Upper lobe of right lung (tissue), 1 donor: ENCODE measurements around the gene SF3A2. TPM values are rescaled to one million over a fixed set of nuclear protein-coding genes. Genes with fewer than 3 reads are reported as not detected.

Experiments used
- ATAC-seq: fragments of 200-7000 bp; cut with Tn5 transposase; one replicate; pipeline ENCODE4 v1.9.1; 2020; ENCODE audit warnings: mild to moderate bottlenecking, moderate library complexity
- DNase-seq: peaks from one replicate; pipeline ENCODE4 v3.0.0-alpha.2; 2020
- H3K27ac ChIP-seq: fragments of 200-600 bp; one replicate; pipeline ENCODE4 v1.8.0; 2022
- H3K27me3 ChIP-seq: fragments of 200-600 bp; one replicate; pipeline ENCODE4 v1.8.0; 2022; ENCODE audit warnings: mild to moderate bottlenecking
- H3K36me3 ChIP-seq: fragments of 200-600 bp; one replicate; pipeline ENCODE4 v1.8.0; 2022
- H3K4me1 ChIP-seq: fragments of 200-600 bp; one replicate; pipeline ENCODE4 v1.8.0; 2022
- H3K4me3 ChIP-seq: fragments of 200-600 bp; one replicate; pipeline ENCODE4 v1.8.0; 2022; ENCODE audit warnings: mild to moderate bottlenecking
- H3K9me3 ChIP-seq: fragments of 200-600 bp; one replicate; pipeline ENCODE4 v1.8.0; 2022
- intact Hi-C: fragments of 100-400 bp; cut with DNase I; formaldehyde crosslinking; loops from one replicate; pipeline ENCODE4 v1.11.0; 2022
- total RNA-seq: library from RNA; stranded (reverse); fragmentation: NEBNext Ultra II Directional; extraction: Animal tissue kit (Norgen Biotek cat#: 25700); gene quantifications from one replicate; pipeline ENCODE4 v1.2.1, GENCODE V29; 2021
- TF ChIP-seq, protein P1 (sequence below): fragments of 200-600 bp; IDR thresholded peaks from one replicate; pipeline ENCODE4 v1.8.0; 2022; ENCODE audit warnings: antibody characterized with exemption
- donor health status: DM: no; HTN: yes; CAD: no; lungs with severe emphysema.

Gene SF3A2
- total RNA-seq, 1 donor from 2014 or later: 67.1 TPM

DNA sequence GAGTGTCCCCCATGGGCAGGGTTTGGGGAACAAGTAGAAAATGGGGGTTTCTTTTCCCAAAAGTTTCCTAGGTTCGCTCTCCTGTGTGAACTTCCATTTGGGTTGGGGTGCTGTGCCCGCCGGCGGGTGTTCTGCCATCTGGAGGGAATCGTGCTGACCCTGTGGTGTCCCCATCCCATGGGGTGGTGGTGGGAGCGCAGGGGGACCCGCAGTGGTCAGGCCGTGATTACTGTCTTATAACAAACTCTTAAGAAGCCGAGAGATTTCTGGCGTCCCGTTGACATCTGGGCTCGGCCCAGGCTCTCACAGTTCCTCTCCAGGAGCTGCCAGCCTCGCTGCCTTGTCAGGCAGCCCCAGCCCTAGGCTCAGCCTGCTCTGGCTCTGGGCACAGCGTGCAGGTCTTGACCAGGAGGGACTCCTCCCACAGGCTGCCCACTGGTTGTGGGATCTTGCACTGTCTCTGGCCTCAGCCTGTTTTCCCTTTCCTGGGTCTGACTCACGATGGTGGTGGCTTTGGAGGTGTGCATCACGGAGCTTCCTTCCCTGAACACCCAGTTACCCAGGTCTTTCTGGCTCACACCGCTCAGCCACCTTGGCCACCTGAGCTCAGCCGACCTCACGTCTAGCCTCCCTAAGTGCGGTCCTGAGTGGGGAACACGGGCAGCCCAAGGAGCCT lies 35.0 kb upstream of the SF3A2 start:
- Histone ChIP-seq H3K4me1 (no peaks in the 10 kb centered on the region), H3K27me3 (no peaks in the 10 kb centered on the region), H3K9me3 (no peaks in the 10 kb centered on the region), H3K27ac (no peak overlapping the region), H3K4me3 (no peak overlapping the region), H3K36me3 (peaks cover 27% of the 10 kb centered on the region)
- intact Hi-C loops: no loop called here
- DNase-seq (no peak), ATAC-seq (no peak)
- TF ChIP-seq, protein P1, sequence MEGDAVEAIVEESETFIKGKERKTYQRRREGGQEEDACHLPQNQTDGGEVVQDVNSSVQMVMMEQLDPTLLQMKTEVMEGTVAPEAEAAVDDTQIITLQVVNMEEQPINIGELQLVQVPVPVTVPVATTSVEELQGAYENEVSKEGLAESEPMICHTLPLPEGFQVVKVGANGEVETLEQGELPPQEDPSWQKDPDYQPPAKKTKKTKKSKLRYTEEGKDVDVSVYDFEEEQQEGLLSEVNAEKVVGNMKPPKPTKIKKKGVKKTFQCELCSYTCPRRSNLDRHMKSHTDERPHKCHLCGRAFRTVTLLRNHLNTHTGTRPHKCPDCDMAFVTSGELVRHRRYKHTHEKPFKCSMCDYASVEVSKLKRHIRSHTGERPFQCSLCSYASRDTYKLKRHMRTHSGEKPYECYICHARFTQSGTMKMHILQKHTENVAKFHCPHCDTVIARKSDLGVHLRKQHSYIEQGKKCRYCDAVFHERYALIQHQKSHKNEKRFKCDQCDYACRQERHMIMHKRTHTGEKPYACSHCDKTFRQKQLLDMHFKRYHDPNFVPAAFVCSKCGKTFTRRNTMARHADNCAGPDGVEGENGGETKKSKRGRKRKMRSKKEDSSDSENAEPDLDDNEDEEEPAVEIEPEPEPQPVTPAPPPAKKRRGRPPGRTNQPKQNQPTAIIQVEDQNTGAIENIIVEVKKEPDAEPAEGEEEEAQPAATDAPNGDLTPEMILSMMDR: no peak

DNA sequence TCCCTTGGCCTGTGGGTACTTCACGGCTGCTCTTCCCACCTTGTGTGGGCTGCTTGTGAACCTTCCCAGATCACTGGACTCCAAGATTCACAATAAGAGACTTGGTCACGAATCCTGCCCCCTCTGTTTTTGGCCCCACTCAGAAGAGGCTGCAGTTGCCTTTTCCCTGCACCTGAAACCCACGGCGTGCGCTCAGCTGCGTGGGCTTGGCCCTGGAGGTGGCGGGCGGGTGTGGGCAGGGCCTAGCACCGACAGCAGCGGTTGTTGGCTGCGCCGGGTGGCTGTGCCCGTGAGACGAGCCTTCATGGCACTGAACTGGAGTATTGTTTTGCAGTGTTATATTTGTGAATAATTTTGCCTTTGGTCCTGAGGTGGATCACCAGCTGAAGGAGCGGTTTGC lies 34.3 kb upstream of the SF3A2 start:
- no peak for ATAC-seq
- H3K36me3 ChIP-seq: peaks cover 27% of the 10 kb centered on the region
- intact Hi-C loops: no loop called here
- no peaks in the 10 kb centered on the region for H3K27me3 ChIP-seq
- no peaks in the 10 kb centered on the region for H3K9me3 ChIP-seq
- no peak overlapping the region for H3K4me3 ChIP-seq
- no peaks in the 10 kb centered on the region for H3K4me1 ChIP-seq
- H3K27ac ChIP-seq: no peak overlapping the region
- TF ChIP-seq, protein P1: no peak
- DNase-seq: no peak

DNA sequence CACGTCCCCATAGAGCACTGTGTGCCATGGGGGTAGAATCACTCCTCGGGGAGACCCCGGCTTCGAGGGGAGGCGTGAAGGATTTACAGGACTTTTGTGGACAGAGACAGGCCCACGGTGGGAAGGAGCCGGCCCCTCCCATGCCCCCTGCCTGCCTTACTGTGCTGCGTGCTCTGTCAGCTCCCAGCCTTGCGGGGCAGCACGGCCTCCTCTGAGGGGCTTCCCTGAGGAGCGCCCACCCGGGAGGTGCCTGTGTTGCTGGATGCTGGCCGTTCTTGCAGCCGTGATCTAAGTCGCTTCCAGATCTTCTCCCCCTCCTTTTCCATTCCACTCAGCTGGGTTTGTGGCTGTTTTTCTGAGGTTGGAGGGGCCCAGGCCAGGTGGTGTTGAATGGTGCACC lies 29.6 kb upstream of the SF3A2 start:
- no peak for ATAC-seq
- intact Hi-C loops: no loop called here
- TF ChIP-seq, protein P1: no peak

DNA sequence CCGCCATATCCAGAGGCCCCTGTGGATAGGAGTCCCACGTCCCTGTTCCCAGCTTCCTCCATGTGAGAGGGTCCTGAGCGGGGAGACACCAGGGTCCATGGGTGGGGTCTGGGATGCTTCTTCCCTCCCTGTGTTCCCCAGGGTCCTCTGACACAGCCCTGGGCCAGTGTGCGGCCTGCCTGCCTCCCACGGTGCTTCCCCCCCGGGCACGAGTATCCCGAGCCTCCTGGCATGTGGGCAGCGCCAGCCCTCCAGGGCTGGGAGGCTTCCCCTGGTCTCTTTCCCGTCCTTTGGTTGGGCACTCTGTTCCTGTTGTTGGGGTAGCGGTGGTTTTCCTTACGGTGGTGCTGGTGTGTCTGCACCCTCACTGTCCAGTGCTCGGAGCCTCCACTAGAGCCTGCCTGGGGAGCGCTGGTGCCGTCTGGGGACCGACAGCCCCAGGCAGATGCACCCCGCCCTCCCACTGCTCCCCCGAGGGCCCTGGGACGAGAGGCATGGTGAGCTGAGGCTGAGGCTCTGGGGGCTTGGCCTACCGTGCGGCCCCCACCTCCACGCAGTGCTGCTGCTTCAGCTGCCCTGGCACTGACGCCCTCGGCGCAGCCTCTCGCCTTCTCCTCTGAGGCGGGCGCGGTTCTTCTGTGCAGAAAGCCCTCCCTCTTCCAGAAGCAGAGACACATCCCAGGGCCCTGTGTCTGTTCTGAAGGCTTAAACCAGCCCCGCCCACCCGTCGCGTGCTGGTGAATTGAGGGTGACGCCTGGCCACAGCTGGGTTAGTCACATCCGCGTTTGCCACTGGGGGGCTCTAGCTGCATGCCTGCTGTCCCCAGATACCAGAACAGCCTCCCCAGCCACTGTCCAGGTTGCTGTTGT lies 28.4 kb upstream of the SF3A2 start:
- Histone ChIP-seq H3K36me3 (peaks cover 58% of the 10 kb centered on the region), H3K27ac (no peak overlapping the region), H3K9me3 (no peaks in the 10 kb centered on the region), H3K27me3 (no peaks in the 10 kb centered on the region), H3K4me1 (peaks cover 4% of the 10 kb centered on the region), H3K4me3 (no peak overlapping the region)
- intact Hi-C loops: no loop called here
- TF ChIP-seq, protein P1: peak; percentile 21
- peak; percentile 3 for ATAC-seq
- DNase-seq: no peak

More for the DNA sequence above, 29.6 kb upstream of the SF3A2 start:
- H3K36me3 ChIP-seq: peaks cover 56% of the 10 kb centered on the region
- DNase-seq: no peak
- H3K9me3 ChIP-seq: no peaks in the 10 kb centered on the region
- peaks cover 4% of the 10 kb centered on the region for H3K4me1 ChIP-seq
- H3K27me3 ChIP-seq: no peaks in the 10 kb centered on the region
- H3K4me3 ChIP-seq: no peak overlapping the region
- H3K27ac ChIP-seq: no peak overlapping the region

DNA sequence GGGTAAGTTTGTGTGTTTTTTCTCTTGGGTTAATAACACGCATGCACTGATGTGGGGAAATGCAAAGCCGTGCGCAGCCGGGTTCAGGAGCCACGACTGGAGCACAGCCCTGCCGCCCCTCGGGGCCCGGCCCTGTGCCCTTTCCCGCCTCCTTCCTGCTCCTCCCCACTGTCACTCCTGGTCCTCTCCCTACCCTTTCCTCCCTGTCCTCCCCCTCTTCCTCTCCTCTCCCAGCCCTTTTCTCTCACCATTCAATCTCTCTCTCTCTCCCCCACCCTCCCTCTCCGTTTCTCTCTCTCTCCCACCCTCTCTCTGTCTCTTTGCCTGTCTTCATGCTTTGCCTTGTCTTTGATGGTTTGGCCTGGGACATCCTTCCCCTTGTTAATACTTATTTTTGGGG lies 27.6 kb upstream of the SF3A2 start:
- H3K4me1 ChIP-seq: peaks cover 4% of the 10 kb centered on the region
- H3K27ac ChIP-seq: no peak overlapping the region
- TF ChIP-seq, protein P1: peak; percentile 1
- ATAC-seq (no peak), DNase-seq (no peak)
- no peaks in the 10 kb centered on the region for H3K9me3 ChIP-seq
- no peak overlapping the region for H3K4me3 ChIP-seq
- H3K36me3 ChIP-seq: peaks cover 58% of the 10 kb centered on the region
- no peaks in the 10 kb centered on the region for H3K27me3 ChIP-seq
- intact Hi-C loops: no loop called here
